Loucy (cell line): ENCODE results near the gene GLYR1.

ENCODE experiments used
- EZH2phosphoT487 ChIP-seq: fragments of 200-600 bp; IDR thresholded peaks from 2 replicates; pipeline ENCODE4 v1.6.1; 2018; ENCODE audit warnings: antibody characterized with exemption, mild to moderate bottlenecking, moderate library complexity, borderline replicate concordance
- TF ChIP-seq, protein P1 (sequence below): fragments of 200-600 bp; sonication (generic); conservative IDR thresholded peaks from 2 replicates; pipeline ENCODE4 v1.5.1; 2014; ENCODE audit warnings: mild to moderate bottlenecking, antibody characterized with exemption, low read length

DNA sequence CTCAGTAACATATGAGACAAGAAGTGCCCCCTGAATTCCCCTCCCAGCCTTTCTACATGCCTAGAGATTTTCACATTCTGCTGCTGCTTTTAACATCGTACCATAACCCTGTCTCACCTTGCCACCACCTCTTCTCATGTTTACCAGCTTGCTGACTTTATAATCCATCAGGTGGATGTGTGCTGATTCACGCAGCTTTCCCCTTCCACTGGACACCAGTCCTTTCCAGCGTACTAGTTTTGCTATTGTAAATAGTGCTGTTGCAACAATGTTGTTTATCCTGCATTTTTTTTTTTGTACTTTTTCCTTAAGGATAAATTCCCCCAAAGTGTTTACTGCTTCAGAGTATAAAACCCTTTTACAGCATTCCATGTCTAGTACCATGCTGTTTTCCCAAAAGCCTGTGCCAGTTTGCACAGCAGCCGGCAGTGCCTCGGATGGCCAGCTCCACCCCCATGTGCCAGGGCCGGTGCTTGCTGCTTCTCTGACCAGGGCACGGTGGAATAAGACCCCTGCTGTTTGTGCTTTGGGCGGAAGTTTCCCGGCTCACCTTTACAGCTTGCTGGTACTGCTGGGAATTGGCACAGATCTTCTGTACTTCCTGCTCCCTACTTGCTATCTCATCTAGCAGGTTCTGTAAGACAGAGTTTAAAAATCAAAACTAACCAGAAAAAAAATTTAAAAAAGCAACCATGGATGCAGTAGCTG is 41.5 kb upstream of the GLYR1 start:
- TF ChIP-seq, protein P1, sequence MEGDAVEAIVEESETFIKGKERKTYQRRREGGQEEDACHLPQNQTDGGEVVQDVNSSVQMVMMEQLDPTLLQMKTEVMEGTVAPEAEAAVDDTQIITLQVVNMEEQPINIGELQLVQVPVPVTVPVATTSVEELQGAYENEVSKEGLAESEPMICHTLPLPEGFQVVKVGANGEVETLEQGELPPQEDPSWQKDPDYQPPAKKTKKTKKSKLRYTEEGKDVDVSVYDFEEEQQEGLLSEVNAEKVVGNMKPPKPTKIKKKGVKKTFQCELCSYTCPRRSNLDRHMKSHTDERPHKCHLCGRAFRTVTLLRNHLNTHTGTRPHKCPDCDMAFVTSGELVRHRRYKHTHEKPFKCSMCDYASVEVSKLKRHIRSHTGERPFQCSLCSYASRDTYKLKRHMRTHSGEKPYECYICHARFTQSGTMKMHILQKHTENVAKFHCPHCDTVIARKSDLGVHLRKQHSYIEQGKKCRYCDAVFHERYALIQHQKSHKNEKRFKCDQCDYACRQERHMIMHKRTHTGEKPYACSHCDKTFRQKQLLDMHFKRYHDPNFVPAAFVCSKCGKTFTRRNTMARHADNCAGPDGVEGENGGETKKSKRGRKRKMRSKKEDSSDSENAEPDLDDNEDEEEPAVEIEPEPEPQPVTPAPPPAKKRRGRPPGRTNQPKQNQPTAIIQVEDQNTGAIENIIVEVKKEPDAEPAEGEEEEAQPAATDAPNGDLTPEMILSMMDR: no peak
- no peak for TF ChIP-seq EZH2phosphoT487
